GM21423 (cell line): ENCODE data around the gene TRIP6.
"Not testable (repeated sequence)": the region's sequence is repeated elsewhere in the genome, so short reads cannot be mapped to it uniquely, and the experiment has no call there.

Experiments used
- ATAC-seq: cut with Tn5 transposase; IDR thresholded peaks from one replicate; pipeline ENCODE4 v1.9.1; 2021; ENCODE audit warnings: mild to moderate bottlenecking, moderate library complexity; ENCODE audit not compliant: unreplicated experiment

The TRIP6 gene

DNA sequence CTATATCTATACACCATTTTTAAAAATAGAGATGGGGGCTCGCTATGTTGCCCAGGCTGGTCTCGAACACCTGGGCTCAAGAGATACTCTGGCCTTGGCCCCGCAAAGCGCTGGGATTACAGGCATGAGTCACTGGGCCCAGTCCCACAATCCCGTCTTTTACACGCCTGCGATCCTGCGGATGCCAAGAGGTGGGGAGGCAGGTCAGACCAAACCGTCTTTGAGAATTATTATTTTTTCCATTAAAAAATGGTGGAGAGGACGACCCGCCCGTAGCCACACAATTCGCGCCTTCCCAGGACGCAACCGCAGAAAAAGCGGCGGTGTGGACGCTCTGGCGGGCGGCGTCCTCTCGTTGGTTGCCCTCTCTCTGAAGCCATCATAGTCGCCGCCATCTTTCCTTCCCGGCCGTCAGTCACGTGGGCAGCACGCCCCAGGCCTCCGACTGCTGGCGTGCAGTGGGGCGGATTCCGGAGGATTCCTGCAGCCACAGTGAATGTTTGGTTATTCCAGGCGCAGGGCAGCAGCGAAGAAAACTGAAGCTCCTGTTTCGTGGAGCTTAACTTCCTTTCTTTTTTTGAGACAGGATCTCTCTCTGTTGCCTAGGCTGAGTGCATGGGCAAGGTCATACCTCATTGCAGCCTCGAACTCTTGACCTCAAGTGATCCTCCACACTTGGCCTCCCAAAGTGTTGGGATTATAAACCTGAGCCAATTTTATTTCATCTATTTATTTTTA lies 29.9 kb upstream of the TRIP6 start:
- peak; percentile 89 for ATAC-seq

GRCh38 chr7:100839361-100839760 lies 27.8 kb upstream of the TRIP6 start:
- no peak for ATAC-seq

DNA sequence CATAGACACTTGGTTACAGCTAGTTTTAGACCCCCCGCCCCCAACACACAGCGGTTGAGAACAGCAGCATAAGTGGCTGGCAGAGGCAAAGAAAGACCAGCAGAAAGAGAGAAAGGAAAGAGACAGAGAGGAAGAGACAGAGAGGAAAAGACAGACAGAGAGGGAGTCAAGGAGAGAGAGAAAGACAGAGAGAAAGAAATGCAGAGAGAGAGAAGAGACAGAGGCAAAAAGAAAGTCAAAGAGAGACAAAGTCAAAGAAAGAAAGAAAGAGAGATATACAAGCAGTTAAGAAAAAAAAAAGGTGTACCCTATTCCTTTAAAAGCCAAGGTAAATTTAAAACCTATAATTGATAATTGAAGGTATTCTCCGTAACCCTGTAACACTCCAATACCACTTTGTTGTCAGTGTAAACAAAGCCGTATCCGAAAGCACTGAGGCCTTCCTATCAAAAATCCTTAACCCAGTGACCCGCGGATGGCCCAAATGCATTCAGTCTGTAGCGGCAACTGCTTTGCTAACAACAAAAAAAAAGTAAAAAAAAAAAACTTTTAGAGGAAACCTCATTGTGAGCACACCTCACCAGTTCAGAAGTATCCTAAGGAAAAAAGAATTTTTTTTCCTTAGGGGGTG lies 26.6 kb upstream of the TRIP6 start:
- no peak for ATAC-seq

- no peak for ATAC-seq
Observed at GRCh38 chr7:100847360-100847759, 19.8 kb upstream of the TRIP6 start.

- ATAC-seq = peak; percentile 88
Observed at GRCh38 chr7:100852048-100852872, 14.9 kb upstream of the TRIP6 start, which contains the start of gene SLC12A9. SLC12A9 (plus strand) TSS chr7:100852713; CDS start chr7:100854198, 1,485 bp downstream.

DNA sequence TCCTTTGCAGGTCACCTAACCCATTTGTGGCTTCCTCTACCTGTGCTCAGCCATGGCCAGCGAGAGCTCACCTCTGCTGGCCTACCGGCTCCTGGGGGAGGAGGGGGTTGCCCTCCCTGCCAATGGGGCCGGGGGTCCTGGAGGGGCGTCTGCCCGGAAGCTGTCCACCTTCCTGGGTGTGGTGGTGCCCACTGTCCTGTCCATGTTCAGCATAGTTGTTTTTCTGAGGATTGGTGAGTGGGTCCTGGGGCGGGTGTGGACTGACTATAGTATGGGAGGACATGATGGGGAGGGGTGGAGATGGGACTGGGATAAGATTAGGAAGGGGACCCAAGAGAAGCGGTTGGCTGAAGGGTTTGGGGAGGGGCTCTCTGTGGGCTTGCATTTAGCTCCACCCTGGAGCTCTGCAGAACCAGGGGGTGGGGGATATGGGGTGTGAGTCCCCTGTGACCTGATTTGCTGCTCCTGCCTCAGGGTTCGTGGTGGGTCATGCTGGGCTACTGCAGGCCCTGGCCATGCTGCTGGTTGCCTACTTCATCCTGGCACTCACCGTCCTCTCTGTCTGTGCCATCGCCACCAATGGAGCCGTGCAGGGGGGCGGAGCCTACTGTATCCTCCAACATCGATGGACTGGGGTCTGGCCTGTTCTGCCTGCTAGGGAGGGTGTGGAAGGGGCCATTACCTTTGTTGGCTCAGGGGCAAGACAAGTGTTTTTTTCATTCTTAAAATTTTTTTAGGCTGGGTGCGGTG lies 12.9 kb upstream of the TRIP6 start:
- ATAC-seq = no peak

DNA sequence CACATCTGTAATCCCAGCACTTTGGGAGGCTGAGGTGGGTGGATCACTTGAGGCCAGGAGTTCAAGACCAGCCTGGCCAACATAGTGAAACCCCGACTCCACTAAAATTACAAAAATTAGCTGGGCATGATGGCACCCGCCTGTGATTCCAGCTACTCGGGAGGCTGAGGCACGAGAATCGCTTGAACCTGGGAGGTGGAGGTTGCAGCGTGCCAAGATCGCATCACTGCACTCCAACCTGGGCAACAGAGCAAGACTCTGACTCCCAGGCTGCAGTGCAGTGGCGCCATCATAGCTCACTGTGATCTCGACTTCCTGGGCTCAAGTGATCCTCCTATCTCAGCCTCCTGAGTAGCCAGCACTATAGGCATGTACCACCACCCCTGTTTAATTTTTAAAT lies 12.3 kb upstream of the TRIP6 start:
- ATAC-seq = not testable (repeated sequence)

DNA sequence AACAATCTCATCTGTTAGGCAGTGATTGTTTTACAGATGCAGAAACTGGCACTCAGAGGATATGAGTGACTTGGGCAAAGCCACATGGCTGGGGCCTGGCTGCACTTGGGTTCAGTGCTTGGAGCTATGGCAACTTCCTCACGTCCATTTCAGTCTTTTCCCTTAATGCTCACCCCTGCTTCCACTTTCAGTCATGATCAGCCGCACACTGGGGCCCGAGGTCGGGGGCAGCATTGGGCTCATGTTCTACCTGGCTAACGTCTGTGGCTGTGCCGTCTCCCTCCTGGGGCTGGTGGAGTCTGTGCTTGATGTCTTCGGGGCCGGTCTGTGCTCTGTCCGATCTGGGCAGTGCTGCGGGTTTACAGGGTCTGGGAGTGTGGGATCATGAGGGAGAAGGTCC lies 11.7 kb upstream of the TRIP6 start:
- ATAC-seq = no peak

DNA sequence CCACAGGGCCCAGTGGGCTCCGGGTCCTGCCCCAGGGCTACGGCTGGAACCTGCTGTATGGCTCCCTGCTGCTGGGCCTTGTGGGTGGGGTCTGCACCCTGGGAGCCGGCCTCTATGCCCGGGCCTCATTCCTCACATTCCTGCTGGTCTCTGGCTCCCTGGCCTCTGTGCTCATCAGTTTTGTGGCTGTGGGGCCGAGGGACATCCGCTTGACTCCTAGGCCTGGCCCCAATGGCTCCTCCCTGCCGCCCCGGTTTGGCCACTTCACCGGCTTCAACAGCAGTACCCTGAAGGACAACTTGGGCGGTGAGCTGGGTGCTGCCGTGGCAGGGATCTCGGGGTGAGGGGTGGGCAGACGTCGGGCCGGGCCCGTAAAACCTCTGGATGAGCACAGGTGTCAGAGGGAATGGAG lies 10.3 kb upstream of the TRIP6 start:
- no peak for ATAC-seq

- no peak for ATAC-seq
Observed at GRCh38 chr7:100859856-100860255, 7.3 kb upstream of the TRIP6 start.

GRCh38 chr7:100860702-100861615 lies 6.2 kb upstream of the TRIP6 start:
- no peak for ATAC-seq

GRCh38 chr7:100861616-100861985 lies 5.6 kb upstream of the TRIP6 start:
- no peak for ATAC-seq

GRCh38 chr7:100863406-100863950 lies 3.7 kb upstream of the TRIP6 start:
- no peak for ATAC-seq

GRCh38 chr7:100864263-100864845 lies 2.8 kb upstream of the TRIP6 start:
- ATAC-seq = no peak

DNA sequence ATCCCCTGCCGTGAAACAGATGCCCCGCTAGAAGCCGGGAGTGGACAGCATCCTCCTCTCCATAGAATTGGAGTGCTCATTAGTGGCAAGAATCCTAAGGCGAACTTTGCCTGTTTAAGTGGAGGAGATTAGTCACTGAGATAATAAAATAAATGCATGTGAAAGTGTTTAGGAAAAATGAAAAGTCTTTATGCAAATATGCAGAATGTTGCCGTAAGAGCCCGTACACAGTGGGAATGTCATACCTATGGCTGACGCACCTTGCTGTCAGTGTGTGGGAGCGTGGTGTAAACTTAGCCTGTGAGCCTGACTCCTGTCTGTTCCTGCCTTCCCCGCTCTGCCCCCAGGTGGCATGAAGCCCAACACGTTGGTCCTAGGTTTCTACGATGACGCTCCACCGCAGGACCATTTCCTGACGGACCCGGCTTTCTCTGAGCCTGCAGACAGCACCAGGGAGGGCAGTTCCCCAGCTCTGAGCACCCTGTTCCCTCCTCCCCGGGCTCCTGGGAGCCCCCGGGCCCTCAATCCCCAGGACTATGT lies 1.7 kb upstream of the TRIP6 start:
- ATAC-seq = no peak

- no peak for ATAC-seq
Observed at GRCh38 chr7:100865938-100866728, 1.1 kb upstream of the TRIP6 start.

- ATAC-seq = no peak
Observed at GRCh38 chr7:100866729-100867039, 503 bp upstream of the TRIP6 start.

GRCh38 chr7:100867776-100868485 lies 744 bp downstream of the TRIP6 start:
- ATAC-seq = no peak
